ENCODE measurements around the gene CCL18. TPM values are rescaled to one million over a fixed set of nuclear protein-coding genes. Genes with fewer than 3 reads are reported as not detected.

Gene CCL18
- total and polyA plus RNA-seq, 9 of the 15 experiments (the other 6 are each of a cell fraction or from before 2014, with no cell fraction given): not detected

GRCh38 chr17:36024106-36024869 is 39.8 kb upstream of the CCL18 start:
- in situ Hi-C loops (cut with MboI): no loop called here
- 1% methylated on average over 6 of the region's 6 CpGs for WGBS (ENCODE audit: insufficient coverage, low coverage, missing lambda C conversion rate)
- no peaks in the 10 kb centered on the region for H4K20me1 ChIP-seq (replicated peaks; ENCODE audit: control insufficient read depth, insufficient read depth, low read length)
- ATAC-seq: no peak
- intact Hi-C loops (cut with micrococcal nuclease): no loop called here
- no peaks in the 10 kb centered on the region for H3K36me3 ChIP-seq (ENCODE audit: control insufficient read depth, insufficient read depth, low read length)
- no peak for DNase-seq (ENCODE audit: extremely low read depth in 1 of 4, low spot score in 3 of 4)
- no peaks in the 10 kb centered on the region for H3K9me3 ChIP-seq (replicated peaks; ENCODE audit: control insufficient read depth, insufficient read depth, low read depth, low read length)
- no peaks in the 10 kb centered on the region for H3K4me1 ChIP-seq (replicated peaks in 1 of 2; ENCODE audit: control insufficient read depth in 2 of 2, insufficient read depth in 2 of 2, low read length in 2 of 2)
- no peak overlapping the region for H2AFZ ChIP-seq (ENCODE audit: low read depth, low read length)
- H3K27me3 ChIP-seq (ENCODE audit: control insufficient read depth in 2 of 2, insufficient read depth in 2 of 2, low read length in 2 of 2): peaks cover 3 to 5% of the 10 kb centered on the region in 2 experiments; a peak in 1 of 5 replicates
- FAIRE-seq: no peak
- H3K79me2 ChIP-seq (ENCODE audit: control insufficient read depth, insufficient read depth, low read length): no peaks in the 10 kb centered on the region
- ChIA-PET POLR2A (no interaction called here), CTCF (ENCODE audit: low intra/inter-chr PET ratio) (no interaction called here)
- no TSS peak for BruUV-seq (replicated peaks)
- H3K9ac ChIP-seq (ENCODE audit: insufficient read depth in 1 of 2, low read depth in 2 of 2, low read length in 2 of 2): no peak overlapping the region
- H3K27ac ChIP-seq (ENCODE audit: extremely low read depth, low read depth, low read length): no peak overlapping the region
- no peaks in the 10 kb centered on the region for H3K9me1 ChIP-seq (ENCODE audit: control insufficient read depth, insufficient read depth, low read length)
- no peak overlapping the region for H3K4me2 ChIP-seq (ENCODE audit: insufficient read depth, low read length)
- no peak overlapping the region for H3K4me3 ChIP-seq
- TF ChIP-seq RBM34 (IDR thresholded peaks at IDR 0.05; ENCODE audit: borderline replicate concordance, insufficient read depth, low read length) (no peak), SIRT6 (IDR thresholded peaks at IDR 0.05; ENCODE audit: low read depth, low read length) (no peak), U2AF1 (optimal IDR thresholded peaks at IDR 0.05; ENCODE audit: low read depth, low read length) (no peak), RAD51 (IDR thresholded peaks at IDR 0.05; ENCODE audit: borderline replicate concordance, low read depth) (no peak), ZNF274 (IDR thresholded peaks at IDR 0.05; ENCODE audit: borderline replicate concordance, low read depth, low read length) (no peak), GATA2 (CRISPR knock-in tag; IDR thresholded peaks at IDR 0.05) (no peak), PKNOX1 (IDR thresholded peaks at IDR 0.05) (no peak), CC2D1A (IDR thresholded peaks at IDR 0.05) (no peak), VEZF1 (CRISPR knock-in tag; IDR thresholded peaks at IDR 0.05) (no peak), KDM2B (CRISPR knock-in tag; IDR thresholded peaks at IDR 0.05) (no peak), THRB (CRISPR knock-in tag; conservative IDR thresholded peaks at IDR 0.05) (no peak), SAFB (IDR thresholded peaks at IDR 0.05; ENCODE audit: borderline replicate concordance, low read depth, low read length) (no peak)
- TF ChIP-seq, protein P1, sequence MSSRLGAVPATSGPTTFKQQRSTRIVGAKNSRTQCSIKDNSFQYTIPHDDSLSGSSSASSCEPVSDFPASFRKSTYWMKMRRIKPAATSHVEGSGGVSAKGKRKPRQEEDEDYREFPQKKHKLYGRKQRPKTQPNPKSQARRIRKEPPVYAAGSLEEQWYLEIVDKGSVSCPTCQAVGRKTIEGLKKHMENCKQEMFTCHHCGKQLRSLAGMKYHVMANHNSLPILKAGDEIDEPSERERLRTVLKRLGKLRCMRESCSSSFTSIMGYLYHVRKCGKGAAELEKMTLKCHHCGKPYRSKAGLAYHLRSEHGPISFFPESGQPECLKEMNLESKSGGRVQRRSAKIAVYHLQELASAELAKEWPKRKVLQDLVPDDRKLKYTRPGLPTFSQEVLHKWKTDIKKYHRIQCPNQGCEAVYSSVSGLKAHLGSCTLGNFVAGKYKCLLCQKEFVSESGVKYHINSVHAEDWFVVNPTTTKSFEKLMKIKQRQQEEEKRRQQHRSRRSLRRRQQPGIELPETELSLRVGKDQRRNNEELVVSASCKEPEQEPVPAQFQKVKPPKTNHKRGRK (tag; IDR thresholded peaks at IDR 0.05): no peak
- TF ChIP-seq, protein P2, sequence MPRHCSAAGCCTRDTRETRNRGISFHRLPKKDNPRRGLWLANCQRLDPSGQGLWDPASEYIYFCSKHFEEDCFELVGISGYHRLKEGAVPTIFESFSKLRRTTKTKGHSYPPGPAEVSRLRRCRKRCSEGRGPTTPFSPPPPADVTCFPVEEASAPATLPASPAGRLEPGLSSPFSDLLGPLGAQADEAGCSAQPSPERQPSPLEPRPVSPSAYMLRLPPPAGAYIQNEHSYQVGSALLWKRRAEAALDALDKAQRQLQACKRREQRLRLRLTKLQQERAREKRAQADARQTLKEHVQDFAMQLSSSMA (CRISPR knock-in tag; IDR thresholded peaks at IDR 0.05): no peak
